Peyer's patch (tissue), 4 donors: ENCODE results near the gene MZB1. TPM values are rescaled to one million over a fixed set of nuclear protein-coding genes. Genes with fewer than 3 reads are reported as not detected.
"Not testable (repeated sequence)": the region's sequence is repeated elsewhere in the genome, so short reads cannot be mapped to it uniquely, and the experiment has no call there.

Experiments used
- DNase-seq, 3 donors: peaks; one replicate each; pipeline ENCODE4 v3.0.0-alpha.2; 2017 to 2019
- H3K27ac ChIP-seq, 4 donors: fragments of 200-600 bp; sonication (generic); one replicate each; pipeline ENCODE4 v1.5.1; 2016 to 2019
- H3K27me3 ChIP-seq, 2 donors: fragments of 200-600 bp; sonication (generic); one replicate each; pipeline ENCODE4 v1.5.1; 2019
- H3K36me3 ChIP-seq, 3 donors: fragments of 200-600 bp; sonication (generic); one replicate each; pipeline ENCODE4 v1.5.1; 2016 to 2019
- H3K4me1 ChIP-seq, 4 donors: fragments of 200-600 bp; sonication (generic); one replicate each; pipeline ENCODE4 v1.5.1; 2016 to 2019
- H3K4me3 ChIP-seq, 4 donors: fragments of 200-600 bp; sonication (generic); 1 replicate in 3 of 4; 2 replicates in 1 of 4; pipeline ENCODE4 v1.5.1; 2016 to 2019; ENCODE audit warnings: mild to moderate bottlenecking in 1 of 4
- H3K9me3 ChIP-seq, 4 donors: fragments of 200-600 bp; sonication (generic); one replicate each; pipeline ENCODE4 v1.5.1; 2016 to 2019; ENCODE audit warnings: mild to moderate bottlenecking in 1 of 4
- CTCF ChIP-seq, 6 experiments: fragments of 450-650 bp in 4 of 6; fragments of 200-600 bp in 2 of 6; sonication (generic) in 1 of 6; IDR thresholded peaks; one replicate each; pipeline ENCODE4 v1.5.1; 2017 to 2019; ENCODE audit warnings: antibody characterized with exemption in 6 of 6, mild to moderate bottlenecking in 3 of 6, moderate library complexity in 1 of 6
- POLR2A ChIP-seq, 2 donors: fragments of 450-650 bp; IDR thresholded peaks; one replicate each; pipeline ENCODE4 v1.5.1; 2017; ENCODE audit warnings: antibody characterized with exemption in 2 of 2, mild to moderate bottlenecking in 2 of 2, moderate library complexity in 2 of 2
- total RNA-seq, 4 donors: library from RNA; depleted of rRNA; stranded (reverse); fragments of >200 nt; gene quantifications; one replicate each; pipeline ENCODE4 v1.1.0, GENCODE V29; 2016

The MZB1 gene
- total RNA-seq, 4 donors from 2014 or later: 1.4 to 18.2 (median 4.4) TPM

GRCh38 chr5:139388198-139388821 is 1.4 kb downstream of the MZB1 start:
- peak overlapping the region; percentile 67 to 80 (median 76) for H3K27ac ChIP-seq
- TF ChIP-seq POLR2A (IDR thresholded peaks at IDR 0.05) (peak; percentile 60 to 78), CTCF (IDR thresholded peaks at IDR 0.05) (peak in 2 of 6 experiments; percentile 12 to 13)
- H3K4me1 ChIP-seq: peaks cover 12 to 66% (median 35%) of the 10 kb centered on the region in 4 donors

GRCh38 chr5:139387611-139388197 is 2.0 kb downstream of the MZB1 start:
- H3K27me3 ChIP-seq: no peaks in the 10 kb centered on the region
- peak overlapping the region; percentile 23 to 61 (median 43) for H3K4me3 ChIP-seq
- DNase-seq: no peak
- peak overlapping the region; percentile 67 to 80 (median 76) for H3K27ac ChIP-seq
- H3K36me3 ChIP-seq: no peaks in the 10 kb centered on the region
- H3K9me3 ChIP-seq: no peaks in the 10 kb centered on the region
- TF ChIP-seq POLR2A (IDR thresholded peaks at IDR 0.05) (no peak), CTCF (IDR thresholded peaks at IDR 0.05) (no peak)
- H3K4me1 ChIP-seq: peaks cover 12 to 60% (median 35%) of the 10 kb centered on the region in 4 donors

More at GRCh38 chr5:139388198-139388821, 1.4 kb downstream of the MZB1 start:
- peak overlapping the region; percentile 23 to 61 (median 43) for H3K4me3 ChIP-seq
- H3K27me3 ChIP-seq: no peaks in the 10 kb centered on the region
- no peaks in the 10 kb centered on the region for H3K36me3 ChIP-seq
- peak; percentile 81 to 86 (median 85) for DNase-seq
- no peaks in the 10 kb centered on the region for H3K9me3 ChIP-seq

- H3K9me3 ChIP-seq, H3K27me3 ChIP-seq, H3K36me3 ChIP-seq, H3K4me3 ChIP-seq, H3K27ac ChIP-seq: not testable (repeated sequence)
- DNase-seq: peak in 1 of 3 donors; percentile 14
- H3K4me1 ChIP-seq: peaks cover 12 to 60% (median 33%) of the 10 kb centered on the region in 4 donors
Observed at GRCh38 chr5:139386956-139387355, 2.8 kb downstream of the MZB1 start.

GRCh38 chr5:139386050-139386438 is 3.7 kb downstream of the MZB1 start:
- no peaks in the 10 kb centered on the region for H3K27me3 ChIP-seq
- H3K4me3 ChIP-seq: no peak overlapping the region
- DNase-seq: peak in 1 of 3 donors; percentile 20
- TF ChIP-seq POLR2A (IDR thresholded peaks at IDR 0.05) (no peak), CTCF (IDR thresholded peaks at IDR 0.05) (no peak)
- no peaks in the 10 kb centered on the region for H3K36me3 ChIP-seq
- H3K4me1 ChIP-seq: peaks cover 12 to 55% (median 26%) of the 10 kb centered on the region in 4 donors
- H3K9me3 ChIP-seq: no peaks in the 10 kb centered on the region
- peak overlapping the region in 2 of 4 donors; percentile 3 to 83 for H3K27ac ChIP-seq

- H3K4me1 ChIP-seq: peaks cover 12 to 52% (median 24%) of the 10 kb centered on the region in 4 donors
- no peaks in the 10 kb centered on the region for H3K9me3 ChIP-seq
- TF ChIP-seq POLR2A (IDR thresholded peaks at IDR 0.05): no peak
- TF ChIP-seq CTCF (IDR thresholded peaks at IDR 0.05): peak in 4 of 6 experiments; percentile 21 to 59 (median 55)
- peak overlapping the region; percentile 1 to 47 (median 34) for H3K4me3 ChIP-seq
- H3K36me3 ChIP-seq: no peaks in the 10 kb centered on the region
- peak overlapping the region; percentile 53 to 83 (median 70) for H3K27ac ChIP-seq
- peak in 1 of 3 donors; percentile 67 for DNase-seq
- no peaks in the 10 kb centered on the region for H3K27me3 ChIP-seq
Observed at GRCh38 chr5:139385061-139386049, 4.4 kb downstream of the MZB1 start.
